AG10803 (cell line): ENCODE measurements around the gene PPM1D.
"Not testable (repeated sequence)": the region's sequence is repeated elsewhere in the genome, so short reads cannot be mapped to it uniquely, and the experiment has no call there.

Experiments used
- DNase-seq: peaks from one replicate; pipeline ENCODE4 v3.0.0; 2010; ENCODE audit warnings: low read depth
- H3K4me3 ChIP-seq: 2 replicates; pipeline ENCODE4 v1.5.1; 2011; ENCODE audit warnings: mild to moderate bottlenecking, low read length, control low read depth
- CTCF ChIP-seq: conservative IDR thresholded peaks from 2 replicates; pipeline ENCODE4 v1.5.1; 2011; ENCODE audit warnings: mild to moderate bottlenecking, low read length, control low read depth, inconsistent platforms

PPM1D gene

GRCh38 chr17:60656499-60656898 lies 56.5 kb downstream of the PPM1D start:
- no peak for TF ChIP-seq CTCF
- DNase-seq, result no peak

GRCh38 chr17:60659156-60659555 lies 59.2 kb downstream of the PPM1D start:
- no peak for DNase-seq
- no peak overlapping the region for H3K4me3 ChIP-seq
- TF ChIP-seq CTCF, result no peak

More at GRCh38 chr17:60656499-60656898, 56.5 kb downstream of the PPM1D start:
- no peak overlapping the region for H3K4me3 ChIP-seq

- no peak overlapping the region for H3K4me3 ChIP-seq
- no peak for DNase-seq
These were observed 61.5 kb downstream of the PPM1D start for GRCh38 chr17:60661489-60661888.

GRCh38 chr17:60664022-60664421 lies 64.0 kb downstream of the PPM1D start:
- no peak overlapping the region for H3K4me3 ChIP-seq
- no peak for TF ChIP-seq CTCF
- DNase-seq, result peak; percentile 75

More at GRCh38 chr17:60661489-60661888, 61.5 kb downstream of the PPM1D start:
- no peak for TF ChIP-seq CTCF

GRCh38 chr17:60665602-60666001 lies 65.6 kb downstream of the PPM1D start:
- no peak overlapping the region for H3K4me3 ChIP-seq
- DNase-seq, result peak; percentile 20
- no peak for TF ChIP-seq CTCF

- not testable (repeated sequence) for DNase-seq, H3K4me3 ChIP-seq
These were observed 68.7 kb downstream of the PPM1D start for GRCh38 chr17:60668741-60669140.

DNA sequence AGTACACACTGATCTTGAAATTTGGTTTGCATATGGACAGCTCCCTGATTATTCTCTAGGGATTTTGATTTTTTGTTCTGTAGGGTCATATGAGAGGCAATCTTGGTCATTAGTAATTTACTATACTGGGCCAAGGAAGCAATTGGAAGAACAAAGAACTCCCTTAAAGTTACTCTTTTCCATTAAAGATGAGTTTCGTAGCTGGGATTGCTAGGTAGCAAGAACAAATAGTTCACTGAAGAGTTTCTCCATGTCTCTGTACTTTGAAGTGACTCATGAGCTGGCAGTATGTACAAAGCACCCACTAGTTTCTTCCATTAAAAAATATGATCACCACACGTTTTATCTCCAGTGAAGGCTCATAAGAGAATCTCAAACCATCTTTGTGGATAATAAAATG lies 71.5 kb downstream of the PPM1D start:
- no peak overlapping the region for H3K4me3 ChIP-seq
- no peak for TF ChIP-seq CTCF
- DNase-seq, result peak; percentile 24

DNA sequence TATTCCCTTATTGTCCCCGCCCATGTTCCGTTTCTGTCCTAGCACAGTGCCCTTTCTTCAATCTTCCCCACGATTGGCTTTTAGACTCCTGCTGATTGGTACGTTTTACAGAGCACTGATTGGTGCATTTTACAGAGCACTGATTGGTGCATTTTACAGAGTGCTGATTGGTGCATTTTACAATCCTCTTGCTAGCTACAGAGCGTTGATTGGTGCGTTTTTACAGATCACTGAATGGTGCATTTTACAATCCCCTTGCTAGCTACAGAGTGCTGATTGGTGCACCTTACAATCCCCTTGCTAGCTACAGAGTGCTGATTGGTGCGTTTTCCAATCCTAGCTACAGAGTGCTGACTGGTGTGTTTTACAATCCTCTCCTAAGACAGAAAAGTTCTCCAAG lies 74.6 kb downstream of the PPM1D start:
- not testable (repeated sequence) for DNase-seq, H3K4me3 ChIP-seq
